Measurements from ENCODE around the gene MIAT.

DNA sequence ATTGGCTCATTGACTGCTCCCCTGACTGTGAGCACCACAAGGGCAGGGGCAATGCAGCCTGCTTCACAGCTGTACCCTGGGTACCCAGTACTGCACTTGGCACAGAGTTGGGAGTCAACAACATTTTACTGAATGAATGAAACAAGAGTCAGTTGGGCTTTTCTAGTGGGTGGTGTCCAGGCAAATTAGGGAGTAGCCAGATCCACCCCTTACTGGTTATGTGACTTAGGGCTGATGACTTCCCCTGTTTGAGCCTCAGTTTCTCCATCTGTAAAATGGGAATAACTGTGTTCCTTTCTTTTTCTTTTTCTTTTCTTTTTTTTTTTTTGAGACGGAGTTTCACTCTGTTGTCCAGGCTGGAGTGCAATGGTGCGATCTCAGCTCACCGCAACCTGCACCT, 23.1 kb downstream of the MIAT start:
- no peak for TF ChIP-seq POLR2A (IDR thresholded peaks at IDR 0.05; ENCODE audit: low read depth, low read length)
- no peak for TF ChIP-seq POLR2AphosphoS5 (IDR thresholded peaks at IDR 0.05; ENCODE audit: low read depth, low read length)
- no peak for TF ChIP-seq SPI1 (IDR thresholded peaks at IDR 0.05; ENCODE audit: low read depth, low read length)
- TF ChIP-seq TAF1 (IDR thresholded peaks at IDR 0.05; ENCODE audit: low read depth, low read length), result no peak
- TF ChIP-seq POU2F2 (IDR thresholded peaks at IDR 0.05; ENCODE audit: low read depth, low read length), result no peak

Measured in GM12891 (cell line).